IPS-NIHi7 (cell line): Measurements from ENCODE around the gene UNC50.
A peak's percentile ranks its signal among the peaks of the same experiment; 100 is the strongest.
"Not testable (repeated sequence)": the region's sequence is repeated elsewhere in the genome, so short reads cannot be mapped to it uniquely, and the experiment has no call there.

Experiments used
- DNase-seq: peaks from one replicate; pipeline ENCODE4 v3.0.0; 2012; ENCODE audit warnings: mixed read lengths; ENCODE audit errors: extremely low spot score

The UNC50 gene

DNA sequence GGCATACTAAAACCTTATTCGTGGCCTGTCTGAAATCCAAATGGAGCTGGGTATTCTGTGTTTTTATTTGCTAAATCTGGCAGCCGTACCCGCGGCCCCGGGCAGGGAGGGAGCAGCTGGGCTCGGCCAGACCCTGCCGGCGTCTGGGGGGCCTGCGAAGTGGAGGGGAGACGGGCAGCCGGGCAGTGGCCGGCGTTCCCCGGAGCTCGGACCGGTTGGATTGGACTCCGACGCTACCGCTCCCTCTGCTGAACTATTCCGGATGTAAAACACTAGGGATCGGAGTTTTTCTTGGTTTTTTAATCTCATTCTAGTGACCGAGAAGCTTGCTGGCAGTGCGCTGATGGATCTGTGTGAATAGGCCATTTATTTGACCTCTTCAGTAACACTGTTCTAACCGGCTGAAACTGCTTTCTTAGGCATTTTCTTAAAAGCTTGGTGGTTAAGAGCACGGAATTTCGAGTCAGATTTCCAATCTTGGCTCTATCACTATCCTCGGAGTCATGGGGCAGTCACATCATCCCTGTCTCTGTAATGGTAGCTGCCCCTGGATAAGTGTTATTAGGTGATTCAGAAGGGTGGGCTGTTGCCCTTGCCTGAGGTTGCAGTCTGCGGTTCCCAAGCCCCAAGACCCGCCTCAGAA lies 694 bp downstream of the UNC50 start:
- DNase-seq = peak; percentile 34

DNA sequence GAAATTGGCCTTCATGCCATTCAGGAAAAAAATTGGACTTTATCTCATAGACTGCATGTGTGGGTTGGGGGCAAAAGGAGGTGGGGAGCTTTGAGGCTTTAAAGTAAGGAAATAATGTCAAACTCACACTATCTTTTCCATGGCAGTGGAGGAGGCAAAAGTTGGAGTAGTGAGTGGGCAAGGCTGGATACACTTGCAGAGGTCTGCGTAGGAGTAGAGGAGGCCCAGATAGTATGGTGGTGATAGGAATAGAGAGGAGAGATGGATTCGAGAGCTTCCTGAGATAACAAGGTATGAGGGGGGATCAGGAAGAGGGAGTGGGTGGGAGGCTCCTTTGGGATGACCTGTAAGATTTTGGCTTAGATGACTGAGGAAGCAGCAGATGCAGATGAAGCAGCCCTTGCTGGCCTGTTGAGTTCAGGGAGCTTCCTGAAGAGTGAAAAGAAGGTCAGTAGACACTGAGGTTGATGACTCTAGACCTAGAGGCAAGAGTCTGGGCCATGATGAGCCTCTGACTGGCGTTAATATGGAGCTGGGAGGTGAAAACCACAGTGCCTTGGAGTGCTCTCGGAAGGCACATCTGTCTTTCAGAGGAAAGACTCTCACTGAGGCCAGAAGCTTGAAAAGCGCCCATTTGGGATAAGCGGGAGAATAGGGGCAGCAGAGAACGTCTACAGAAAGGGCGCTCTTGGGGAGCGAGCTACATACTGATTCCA lies 5.8 kb downstream of the UNC50 start:
- no peak for DNase-seq

DNA sequence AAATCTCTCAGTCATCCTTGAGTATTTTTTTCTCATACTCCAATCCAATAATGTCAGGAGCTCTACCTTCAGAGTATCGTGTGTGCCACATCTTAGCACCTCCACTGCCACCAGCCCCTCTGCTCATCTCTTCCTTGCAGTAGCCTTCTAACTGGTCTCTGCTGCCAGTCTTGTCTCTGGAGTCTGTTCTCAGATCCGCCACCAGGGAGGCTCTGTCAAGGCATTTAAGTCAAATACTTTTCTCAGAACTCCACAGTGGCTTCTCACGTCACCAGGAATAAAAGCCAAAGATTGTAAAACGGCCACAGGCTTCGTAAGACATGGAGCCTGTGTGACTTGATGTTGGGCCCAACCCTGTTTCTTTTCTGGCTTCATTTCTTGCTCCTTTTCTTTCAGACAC lies 7.1 kb downstream of the UNC50 start:
- DNase-seq = no peak

DNA sequence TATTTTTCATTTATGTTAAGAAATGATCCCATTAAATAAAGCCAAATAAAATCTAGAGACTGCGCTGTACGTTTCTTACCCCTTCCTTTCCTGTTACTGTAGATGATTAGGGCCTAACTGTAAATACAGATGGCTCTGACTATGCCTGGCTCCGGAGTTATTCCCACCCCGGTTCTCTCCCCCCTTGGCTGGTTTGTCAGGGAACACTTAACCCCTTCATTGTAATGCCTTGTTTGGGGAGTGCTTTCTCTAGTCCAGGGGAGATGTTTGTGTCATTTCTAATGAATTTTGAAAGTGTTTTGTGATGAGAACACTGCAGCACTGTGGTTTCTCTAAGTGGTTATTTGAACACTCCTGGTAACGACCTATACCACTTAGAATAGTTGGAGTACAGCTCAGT lies 8.8 kb downstream of the UNC50 start:
- DNase-seq = no peak

DNA sequence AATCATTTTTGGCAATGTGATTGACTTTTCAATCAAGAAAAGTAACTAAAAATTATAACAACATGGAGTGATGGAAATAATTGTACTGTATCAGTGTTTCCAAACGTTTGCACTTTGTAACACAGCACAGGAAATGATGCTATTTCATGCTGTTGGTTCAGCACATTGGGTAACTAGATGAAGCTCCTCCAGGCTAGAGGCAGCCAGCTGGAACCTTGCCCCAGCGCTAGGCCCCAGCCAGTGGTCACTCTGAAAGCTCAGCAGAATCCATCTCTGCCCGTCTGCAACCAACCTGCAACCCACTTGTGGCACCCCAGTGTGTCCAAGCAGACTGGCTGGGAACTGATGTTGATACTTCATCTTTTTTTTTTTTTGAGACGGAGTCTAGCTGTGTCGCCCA lies 15.3 kb downstream of the UNC50 start:
- no peak for DNase-seq

DNA sequence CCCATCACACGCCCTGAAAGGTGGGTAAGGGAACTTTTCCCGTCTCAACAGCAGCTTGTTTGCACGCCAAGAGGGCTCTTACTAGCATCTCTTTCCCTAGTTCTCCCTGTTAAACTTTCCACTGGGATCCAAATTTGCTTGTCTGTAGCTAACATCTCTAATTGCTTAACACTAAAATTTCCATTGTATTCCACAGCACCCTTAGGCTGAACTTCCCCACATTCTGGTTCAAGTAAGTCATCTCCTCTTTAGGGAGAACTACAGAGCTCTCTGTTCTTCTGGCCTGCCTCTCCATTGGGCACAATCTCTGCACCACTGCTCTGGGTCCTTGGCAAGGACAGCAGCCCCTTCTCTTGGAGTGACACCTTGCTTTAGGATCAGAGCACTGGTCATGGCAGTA lies 24.0 kb downstream of the UNC50 start:
- no peak for DNase-seq

DNA sequence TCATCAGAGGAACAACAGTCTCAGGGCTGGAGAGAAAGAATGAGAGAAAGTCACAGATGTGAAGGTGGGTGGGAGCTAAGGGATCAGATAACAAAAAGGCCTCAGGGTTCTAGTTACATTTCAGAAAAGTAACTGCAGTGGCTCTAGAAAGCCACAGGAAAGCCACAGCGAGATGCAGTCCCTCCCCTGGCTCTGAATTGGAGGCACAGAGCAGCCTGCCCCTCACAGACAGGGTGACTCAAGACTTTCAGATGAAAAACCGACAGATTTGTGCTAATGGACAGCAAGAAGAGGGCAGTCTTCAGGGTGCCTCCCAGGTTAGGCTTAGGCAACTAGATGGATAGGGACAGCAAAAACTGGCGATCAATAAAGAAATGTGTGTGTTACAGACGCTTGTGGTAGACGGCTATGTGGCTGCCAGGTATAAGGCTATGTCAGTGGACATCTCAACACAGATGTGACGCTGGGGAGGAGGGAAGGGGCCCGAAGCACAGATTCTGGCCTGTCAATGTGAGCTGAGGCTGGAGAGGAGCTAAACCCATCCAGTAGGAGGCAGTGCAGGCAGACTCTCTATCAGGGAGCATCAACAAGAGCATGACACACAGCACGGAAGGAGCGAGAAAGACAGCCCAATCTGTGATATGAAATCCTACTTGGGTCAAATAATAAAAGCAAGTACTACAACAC lies 26.2 kb downstream of the UNC50 start:
- peak; percentile 73 for DNase-seq

DNA sequence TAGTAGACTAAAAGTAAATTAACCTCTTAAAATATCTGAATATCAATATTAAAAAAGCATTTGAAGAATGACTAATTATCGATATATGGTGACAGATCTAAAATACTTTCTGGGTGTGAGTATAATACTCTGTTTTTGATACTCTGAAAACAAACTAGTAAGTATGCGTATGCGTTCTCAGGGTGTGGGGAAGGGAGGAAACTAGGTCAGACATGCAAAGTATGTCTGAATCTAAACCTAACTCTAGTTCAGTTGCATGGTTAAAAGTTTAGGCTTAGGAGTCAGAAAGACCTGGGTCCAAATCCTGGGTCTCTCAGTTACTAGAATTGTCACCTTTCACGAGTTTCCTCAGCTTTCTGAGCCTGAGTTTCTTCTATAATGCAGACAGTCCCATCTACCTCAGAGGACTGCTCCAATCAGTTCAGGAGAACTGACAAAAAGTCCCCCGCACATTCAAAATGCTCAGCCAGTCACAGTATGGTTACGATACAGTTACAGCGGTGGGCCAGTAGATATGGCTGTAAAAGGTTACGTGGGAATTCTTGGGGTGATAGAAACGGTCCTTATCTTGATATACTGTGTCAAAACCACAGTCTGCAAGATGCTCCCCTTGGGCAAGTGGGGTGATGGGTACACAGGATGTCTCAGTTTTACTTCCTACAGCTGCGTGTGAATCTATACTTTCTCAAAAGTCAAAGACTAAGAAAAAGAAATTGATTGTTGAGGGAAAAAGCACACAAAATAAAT lies 29.2 kb downstream of the UNC50 start:
- DNase-seq = no peak

DNA sequence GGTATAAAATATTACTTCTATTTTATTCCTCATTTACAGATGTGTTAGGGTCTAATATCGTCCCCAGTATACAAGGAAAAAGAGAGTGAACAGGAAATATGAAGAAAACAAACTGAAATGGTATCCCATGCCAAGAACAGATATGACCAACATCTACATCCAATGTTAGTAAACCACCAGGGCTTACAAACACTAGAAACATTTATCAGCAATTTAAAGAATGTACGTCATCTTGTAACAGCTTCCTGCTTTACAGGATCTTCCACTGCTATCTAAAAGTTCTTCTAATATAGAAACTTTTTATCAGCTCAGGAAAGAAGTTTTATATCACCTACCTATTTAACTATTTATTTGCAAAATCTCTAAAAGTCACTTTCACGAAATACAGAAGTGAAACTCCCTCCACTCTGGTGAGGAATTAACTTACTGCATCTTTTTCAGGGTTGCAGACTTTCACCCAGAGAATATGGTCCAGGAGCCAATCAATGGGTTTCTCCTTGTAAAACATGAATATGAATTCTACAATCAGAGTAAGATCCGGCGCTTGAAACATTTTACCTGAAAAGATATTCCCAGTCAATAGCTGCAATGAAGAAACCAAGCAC lies 35.2 kb downstream of the UNC50 start:
- no peak for DNase-seq

DNA sequence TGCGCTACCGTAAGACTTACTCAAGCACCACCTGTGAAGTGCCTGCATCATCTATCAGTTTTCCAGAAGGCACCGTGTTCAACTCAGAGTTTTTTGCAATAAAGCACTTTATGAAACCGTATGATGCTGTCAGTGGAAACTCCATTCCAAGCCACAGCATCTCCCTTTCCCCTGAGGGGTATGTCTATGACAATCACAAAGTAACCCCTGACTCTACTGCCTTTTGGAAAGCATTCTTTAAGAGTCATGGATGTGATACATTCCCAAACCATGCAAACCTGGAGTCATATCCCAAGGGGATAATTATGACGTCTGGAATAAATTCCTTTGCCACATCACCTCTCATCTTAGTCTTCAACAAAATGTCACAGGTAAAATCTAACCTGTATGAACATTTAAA lies 39.2 kb downstream of the UNC50 start:
- no peak for DNase-seq

DNA sequence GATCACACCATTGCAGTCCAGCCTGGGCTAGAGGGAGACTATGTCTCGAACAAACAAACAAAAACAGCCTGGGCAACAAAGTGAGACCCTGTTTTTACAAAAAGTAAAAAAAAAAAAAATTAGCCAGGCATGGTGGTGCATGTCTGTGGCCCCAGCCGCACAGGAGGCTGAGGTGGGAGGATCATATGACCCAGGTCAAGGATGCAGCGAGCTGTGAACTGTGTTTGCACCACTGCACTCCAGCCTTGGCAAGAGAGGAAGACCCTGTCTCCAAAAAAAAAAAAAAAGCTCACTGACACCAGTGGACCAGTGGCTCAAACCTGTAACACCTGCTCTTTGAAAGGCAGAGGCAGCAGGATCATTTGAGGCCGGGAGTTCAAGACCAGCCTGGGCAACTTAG lies 40.1 kb downstream of the UNC50 start:
- DNase-seq = no peak

DNA sequence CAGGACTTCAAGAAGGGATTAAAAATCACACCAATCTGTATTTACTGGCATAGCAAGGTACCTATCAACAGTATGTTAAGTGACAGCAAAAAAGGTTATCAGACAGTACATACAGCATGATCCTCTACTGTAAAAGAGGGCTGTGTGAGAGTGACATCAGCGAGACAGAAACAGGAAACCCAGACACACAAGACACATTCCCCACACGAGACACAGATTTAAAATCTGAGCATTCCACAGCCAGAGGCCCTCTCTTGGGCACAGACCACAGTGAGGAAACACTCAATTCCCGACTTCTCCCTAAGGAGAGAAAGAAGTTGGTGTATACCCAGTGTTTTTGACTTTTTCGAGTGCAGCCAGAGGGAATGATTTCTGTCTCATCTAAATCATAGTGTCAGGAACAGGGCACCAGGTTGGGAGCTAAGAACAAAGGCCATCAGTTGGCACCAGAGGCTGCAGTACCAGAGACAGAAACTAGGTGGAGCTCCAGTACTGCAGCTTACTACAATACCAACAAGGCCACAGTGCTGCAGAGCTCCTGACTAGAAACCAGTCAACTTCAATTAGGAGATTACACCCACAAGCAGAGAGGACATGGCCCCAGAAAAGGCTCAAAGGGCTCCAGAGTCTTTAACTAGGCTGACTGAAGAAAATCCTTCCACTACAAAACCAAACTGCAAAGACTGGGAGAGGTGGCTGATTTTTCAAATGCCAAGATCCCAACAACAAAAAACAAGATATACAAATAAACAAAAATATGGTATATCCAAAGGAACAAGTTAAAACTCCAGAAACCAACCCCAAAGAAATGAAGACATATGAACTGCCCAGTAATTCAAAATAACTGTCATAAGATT lies 41.0 kb downstream of the UNC50 start:
- peak; percentile 75 for DNase-seq

DNA sequence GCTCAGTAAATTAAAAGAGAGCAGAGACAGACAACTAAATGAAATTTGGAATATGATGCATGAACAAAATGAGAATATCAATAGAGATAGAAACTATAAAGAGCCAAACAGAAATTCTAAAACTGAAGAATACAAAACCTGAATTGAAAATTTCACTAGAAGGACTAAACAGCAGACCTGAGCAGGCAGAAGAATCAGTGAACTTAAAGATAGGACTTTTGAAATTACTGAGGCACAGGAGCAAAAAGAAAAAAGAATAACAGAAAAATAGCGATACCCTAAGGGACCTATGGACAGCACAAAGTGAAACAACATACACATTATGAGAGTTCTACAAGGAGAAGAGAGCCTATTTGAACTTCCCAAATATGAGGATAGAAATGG lies 41.6 kb downstream of the UNC50 start:
- DNase-seq = no peak

DNA sequence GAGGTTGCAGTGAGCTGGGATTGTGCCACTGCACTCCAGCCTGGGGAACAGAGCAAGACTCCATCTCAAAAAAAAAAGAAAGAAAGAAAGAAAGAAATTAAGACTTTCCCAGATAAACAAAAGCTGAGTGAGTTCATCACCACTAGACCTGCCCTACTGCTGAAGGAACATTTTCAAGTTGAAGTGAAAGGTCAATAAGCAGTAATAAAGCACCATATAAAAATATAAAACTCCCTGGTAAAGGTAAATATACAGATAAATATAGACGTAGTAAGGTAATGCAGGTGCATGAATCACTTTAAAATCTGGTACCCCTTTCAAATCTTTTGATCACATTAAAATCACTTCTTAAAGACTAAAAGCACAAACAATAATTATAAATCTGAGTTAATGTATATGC lies 42.6 kb downstream of the UNC50 start:
- DNase-seq = no peak

DNA sequence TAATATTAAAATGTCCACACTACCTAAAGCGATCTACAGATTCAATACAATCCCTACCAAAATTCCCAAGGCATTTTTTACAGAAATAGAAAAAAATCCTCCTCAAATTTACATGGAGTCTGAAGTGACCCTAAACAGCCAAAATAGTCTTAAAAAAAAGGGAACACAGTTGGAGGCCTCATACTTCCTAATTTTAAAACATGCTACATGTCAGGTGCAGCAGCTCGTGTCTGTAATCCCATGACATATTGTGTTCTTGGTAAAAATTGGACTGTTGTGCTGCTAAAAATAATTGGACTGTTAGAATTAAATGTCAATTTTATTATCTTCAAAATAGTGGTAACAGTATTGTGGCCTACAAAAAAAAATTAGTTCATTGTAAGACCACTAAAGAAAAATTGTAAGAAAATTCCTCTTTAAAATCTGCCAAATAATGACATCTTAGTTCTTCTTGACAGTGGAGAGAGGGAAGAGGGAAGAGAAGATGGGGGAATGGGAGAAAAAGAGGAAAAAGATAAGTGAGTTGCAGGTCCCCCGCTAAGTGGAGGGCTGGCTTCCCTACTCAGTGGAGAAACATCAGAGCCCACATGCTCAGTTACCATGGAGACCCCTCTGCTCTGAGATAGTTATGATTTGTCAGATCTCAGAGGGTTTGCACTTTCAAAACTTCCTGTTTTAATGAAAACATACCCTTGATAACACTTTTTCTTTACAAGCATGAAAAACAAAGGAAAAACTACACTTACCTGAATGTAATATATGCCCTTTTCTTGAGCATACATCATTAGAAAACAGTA lies 46.5 kb downstream of the UNC50 start:
- no peak for DNase-seq

DNA sequence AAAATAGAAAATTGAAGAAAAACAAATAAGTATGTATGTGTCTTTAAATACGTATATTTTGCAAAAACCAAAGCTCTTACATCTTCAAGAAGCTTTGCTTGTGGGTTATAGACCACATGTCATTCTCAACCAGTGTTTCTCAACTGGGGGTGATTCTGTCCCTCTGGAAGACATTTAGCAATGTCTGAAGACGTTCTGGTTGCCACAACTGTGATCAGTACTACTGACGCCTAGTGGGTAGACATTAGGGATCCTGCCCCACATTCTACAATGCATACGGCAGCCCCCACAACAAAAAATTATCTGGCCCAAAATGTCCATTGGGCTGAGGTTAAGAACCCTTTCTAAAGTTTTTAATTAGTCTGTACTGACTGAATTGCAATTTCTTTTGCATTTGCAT lies 48.4 kb downstream of the UNC50 start:
- no peak for DNase-seq

DNA sequence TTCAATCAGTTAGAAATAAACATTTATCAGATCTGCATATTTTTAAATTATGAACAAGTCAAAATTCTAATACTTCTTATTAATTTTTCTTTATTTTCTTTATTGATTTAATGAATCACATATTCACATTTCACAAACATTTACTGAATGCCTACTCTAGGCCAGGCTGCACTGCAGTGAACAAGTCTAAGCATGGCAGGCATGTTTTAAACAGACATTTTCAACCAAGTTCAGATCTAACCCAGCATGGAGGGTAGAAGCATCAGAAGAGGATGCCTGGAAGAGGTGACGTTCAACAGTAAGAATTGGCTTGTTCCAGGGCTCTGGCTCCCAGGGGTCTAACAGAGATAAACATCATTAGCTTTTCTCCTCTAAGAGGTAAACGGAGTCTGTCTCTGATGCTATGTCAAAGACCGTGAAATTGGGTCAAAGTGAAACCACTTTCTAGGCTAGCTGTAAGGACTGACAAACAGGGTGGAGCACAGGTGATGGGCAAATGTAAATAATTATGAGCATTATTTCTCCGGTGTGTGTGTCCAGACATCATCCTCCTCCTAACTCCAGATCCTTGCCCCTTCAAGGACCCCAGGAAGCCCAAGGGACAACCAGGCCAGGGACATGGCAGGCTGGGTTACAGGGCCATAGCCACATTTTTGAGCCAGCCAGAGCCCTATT lies 50.6 kb downstream of the UNC50 start:
- DNase-seq = no peak

DNA sequence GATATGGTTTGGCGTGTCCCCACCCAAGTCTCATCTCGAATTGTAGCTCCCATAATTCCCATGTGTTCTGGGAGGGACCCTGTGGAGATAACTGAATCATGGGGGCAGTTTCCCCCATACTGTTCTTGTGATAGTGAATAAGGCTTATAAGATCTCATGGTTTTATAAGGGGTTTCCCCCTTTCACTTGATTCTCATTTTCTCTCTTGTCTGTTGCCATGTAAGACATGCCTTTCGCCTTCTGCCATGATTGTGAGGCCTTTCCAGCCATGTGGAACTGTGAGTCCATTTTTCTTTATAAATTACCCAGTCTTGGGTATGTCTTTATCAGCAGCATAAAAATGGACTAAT lies 51.1 kb downstream of the UNC50 start:
- not testable (repeated sequence) for DNase-seq

DNA sequence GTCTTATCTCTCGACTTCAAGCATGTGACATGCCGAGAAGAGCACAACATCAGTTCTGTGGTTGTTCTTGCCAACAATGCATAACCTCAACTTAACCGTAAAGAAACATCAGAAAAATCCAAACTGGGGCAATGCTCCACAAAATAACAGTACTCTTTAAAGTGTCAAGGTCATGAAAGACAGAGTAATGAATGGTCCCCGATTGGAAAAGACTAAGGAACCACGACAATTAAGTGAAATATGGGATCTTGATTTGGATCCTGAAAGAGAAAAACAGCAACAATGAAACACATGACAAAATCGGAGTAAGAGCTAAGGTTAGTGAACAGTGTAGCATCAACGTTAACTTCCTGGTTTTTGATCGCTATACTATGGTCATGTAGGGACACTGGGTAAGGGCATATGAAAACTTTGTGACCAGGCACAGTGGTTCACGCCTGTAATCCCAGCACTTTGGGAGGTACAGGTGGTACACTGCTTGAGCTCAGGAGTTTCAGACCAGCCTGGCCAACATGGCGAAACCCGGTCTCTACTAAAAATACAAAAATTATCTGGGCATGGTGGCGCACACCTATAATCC lies 55.2 kb downstream of the UNC50 start:
- DNase-seq = no peak
